NCI-H510A treated with DMSO at 0.1 percent for 48 hours (cell line): ENCODE measurements around the gene LIX1L.

ENCODE experiments used
- DNase-seq: peaks from one replicate; lab custom pipeline; 2025; lab: John Stamatoyannopoulos, UW

LIX1L gene

DNA sequence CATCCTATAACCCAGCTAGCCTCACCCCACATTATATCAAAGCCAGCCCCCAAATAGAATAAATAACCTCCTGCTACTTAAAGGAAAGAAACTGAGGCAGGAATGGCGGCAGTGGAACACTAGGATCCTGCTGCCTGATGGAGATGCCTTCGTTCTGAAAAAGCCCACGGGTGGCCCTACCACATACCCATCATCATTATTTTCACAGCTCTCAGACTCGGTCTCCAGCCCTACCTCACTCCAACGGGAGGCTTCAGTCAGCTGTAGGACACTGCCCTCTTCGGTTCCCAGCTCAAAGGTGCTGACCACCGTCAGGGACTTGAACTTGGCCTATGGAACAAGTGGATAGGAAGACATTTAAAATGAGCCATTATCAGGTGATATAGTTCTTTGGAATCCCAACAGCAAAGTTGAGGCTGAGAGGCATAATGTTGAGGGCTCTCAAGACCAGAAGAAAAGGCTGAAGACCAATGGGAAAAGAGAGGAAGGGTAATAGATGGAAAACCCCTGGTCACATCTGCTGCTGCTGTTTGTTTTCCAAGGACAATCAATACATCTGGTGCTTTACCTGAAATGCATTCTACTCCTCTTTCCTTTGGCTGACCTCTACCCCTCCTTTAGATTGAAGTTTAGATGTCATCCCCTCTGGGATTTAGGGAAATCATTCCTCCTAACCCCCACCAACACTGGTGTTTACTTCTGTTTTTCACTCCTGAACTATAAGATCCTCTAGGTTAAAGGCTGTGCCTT, 64.3 kb downstream of the LIX1L start:
- DNase-seq = no peak

DNA sequence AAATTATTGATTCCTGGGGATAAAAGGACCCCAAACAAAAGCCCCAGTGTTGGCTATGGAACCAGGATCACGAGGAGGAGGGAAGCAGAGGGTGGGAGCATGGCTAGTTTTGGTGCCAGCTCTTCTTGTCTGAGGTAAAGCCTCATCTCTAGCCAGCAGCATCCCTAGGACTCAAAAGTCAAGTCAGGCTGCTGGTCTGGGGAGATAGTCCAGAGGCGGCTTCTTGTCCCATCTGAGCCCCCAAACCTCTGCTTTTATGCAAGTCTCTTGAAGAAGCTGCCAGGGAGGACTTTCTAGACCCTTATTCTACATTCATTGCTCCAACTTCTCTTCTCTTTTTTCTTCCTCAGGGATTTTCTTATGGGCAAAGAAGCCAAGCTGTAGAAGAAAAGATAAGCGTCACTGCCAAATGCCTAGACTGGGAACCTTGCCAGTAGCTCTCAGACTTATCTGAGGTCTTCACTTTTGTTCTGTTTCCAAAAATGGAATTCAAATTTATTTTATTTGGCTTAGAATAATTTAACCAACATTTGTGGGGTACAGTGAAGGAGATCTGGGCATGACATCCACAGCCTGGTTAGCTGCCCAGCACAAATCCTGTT, 65.2 kb downstream of the LIX1L start:
- no peak for DNase-seq

DNA sequence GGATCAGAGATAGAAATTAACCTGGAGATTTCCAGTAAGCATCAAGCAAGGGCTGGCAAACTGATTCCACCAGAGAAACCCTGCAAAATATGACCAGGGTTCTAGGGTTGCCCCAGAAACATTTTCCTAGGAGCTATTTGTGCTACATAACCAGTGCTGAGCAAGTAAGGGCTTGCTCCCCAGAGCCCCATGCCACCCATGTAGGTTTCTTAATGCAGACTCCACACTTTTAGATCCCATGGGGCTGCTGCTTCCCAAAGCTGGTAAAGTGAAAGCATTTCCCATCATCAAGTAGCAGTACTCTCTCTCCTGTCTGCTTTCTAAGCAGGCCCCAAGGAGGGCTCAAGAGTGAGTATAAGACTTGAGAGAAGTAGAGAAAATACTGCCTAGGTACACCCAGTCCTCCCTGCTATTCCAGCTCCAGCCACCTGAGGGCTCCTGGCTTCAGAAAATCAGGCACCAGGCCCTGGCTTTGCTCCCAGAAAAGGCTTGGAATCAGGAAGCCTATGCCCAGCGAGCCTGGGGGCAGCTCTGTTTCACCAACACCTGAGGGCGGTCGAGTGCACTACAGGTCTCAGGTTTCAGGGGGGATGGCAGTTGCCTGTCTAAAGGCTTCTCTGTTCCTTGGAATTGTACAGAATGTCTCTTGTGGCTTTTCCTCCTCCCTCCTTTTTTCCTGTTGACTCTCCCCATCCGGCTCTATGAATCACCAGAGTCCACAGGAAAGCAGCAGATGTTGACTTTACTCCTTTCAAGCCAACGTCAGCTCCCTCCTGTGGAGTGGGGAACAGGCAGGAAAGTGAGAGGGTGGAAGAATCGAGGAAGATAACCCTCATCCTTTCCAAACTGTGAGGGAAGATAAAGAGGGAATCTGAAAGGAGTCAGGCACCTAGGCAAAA, 66.0 kb downstream of the LIX1L start:
- DNase-seq = peak; percentile 96

DNA sequence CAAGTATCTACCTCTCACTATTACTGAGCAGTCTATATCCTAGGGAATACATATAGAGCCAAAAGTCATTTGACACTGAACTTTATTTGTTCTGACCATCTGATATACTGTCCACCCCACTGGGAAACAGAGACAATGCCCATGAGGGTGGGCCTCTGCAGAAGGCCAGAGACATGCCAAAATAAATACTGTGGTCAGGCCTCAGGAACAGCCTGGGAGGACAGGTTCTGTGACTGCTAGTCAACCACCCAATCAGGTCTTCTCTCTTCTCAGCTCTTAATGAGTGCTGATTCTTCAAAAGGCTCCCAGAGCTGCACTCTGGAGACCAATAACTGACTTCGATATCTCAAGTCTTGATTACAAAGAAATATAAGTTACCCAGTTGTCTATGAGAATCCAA, 66.7 kb downstream of the LIX1L start:
- peak; percentile 72 for DNase-seq

DNA sequence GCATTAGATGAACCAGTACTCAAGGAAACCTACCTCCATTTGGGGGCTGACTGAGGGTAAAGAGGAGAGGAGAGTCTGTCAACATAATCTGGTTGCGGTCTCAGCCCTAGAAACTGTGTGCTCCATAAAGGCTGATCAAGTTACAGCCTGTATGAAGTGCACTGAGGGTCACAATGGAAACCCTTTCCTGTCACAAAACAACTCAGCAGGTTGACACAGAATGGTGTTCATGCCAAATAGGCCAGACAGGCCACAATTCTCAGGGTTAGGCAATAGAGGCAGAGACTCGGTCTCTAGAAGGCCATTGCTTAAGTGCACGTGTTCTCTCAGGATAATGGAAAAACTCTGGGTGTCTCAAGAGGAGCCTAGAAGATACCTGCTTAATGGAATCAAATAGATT, 68.1 kb downstream of the LIX1L start:
- peak; percentile 70 for DNase-seq

DNA sequence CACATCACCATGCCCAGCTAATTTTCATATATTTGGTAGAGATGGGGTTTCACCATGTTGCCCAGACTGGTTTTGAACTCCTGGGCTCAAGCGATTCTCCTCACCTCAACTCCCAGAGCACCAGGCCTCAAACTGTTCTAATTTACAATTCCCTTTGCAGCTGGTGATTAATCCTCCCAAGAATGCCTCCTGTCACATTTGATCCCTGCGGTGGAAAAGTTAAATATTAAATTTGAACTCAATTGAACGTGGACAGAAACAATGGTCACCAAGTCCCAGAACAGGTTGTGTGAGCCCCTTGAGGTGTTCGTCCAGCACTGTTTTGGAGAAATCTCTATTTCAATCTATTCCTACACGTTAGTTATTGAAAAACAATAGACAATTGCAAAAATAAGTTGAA, 70.2 kb downstream of the LIX1L start:
- DNase-seq = no peak

DNA sequence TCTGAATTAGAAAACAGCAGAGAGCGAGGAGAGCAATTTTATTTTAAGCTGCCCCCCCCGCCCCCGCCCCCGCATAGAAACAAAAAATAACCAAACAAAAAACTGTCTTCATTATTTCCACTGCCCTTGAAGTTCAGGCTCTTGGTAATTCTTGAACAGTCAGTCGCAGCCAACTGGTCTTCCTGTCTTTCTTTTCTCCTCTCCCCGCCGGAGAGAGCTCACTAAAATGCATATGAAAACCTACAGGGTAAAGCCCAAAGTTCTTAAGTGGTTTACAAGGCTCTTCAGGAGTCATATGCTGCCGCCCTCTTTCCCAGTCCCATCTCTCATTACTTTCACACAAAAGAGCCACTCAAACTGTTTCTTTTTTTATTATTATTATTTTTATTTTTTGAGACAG, 71.0 kb downstream of the LIX1L start:
- DNase-seq = no peak

DNA sequence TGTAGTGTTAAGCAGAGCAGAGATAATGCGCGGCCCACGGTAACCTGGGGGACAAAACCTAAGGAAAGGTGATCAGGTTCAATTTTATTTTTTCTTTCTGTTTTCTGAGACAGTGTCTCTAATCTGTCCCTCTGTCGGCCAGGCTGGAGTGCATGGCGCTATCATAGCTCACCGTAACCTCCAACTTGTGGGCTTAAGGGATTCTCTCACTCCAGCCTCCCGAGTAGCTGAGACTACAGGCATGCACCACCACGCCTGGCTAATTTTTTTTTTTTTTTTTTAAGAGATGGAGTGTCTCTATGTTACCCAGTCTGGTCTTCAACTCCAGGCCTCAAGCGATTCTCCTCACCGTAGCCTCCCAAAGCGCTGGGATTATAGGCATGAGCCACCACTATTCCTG, 71.4 kb downstream of the LIX1L start:
- no peak for DNase-seq

DNA sequence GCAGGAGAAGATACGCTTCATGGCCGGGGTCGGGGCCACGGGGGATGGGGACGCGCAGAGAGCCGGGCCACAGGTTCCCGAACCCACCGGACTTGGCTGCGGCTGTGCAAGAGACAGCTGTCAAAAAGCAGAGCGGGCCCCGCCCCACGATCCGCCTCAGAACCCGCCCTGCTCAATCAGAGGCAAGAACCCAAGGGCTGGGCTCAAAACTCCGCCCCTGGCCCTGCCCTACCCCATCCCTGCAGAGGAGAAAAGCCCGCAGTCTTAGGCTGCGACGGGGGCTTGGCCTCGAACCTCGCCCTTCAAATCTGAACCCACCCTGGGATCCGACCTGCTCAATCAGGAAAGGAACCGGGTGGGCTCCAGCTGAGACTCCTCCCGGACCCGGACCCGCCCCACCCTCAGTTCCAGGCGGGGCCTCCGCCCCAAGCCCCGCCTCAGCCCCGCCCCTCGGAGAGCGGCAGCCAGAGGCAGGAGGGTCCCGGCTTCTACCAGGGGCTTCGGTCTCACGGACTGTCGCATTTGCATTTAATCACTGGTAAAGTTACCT, 72.0 kb downstream of the LIX1L start, which contains the start of gene ANKRD35:
TSS of gene ANKRD35 (minus strand) at position 129 of the 550 bp plus-strand sequence. CDS start at position 21, 108 bp downstream.
- DNase-seq = peak; percentile 73

DNA sequence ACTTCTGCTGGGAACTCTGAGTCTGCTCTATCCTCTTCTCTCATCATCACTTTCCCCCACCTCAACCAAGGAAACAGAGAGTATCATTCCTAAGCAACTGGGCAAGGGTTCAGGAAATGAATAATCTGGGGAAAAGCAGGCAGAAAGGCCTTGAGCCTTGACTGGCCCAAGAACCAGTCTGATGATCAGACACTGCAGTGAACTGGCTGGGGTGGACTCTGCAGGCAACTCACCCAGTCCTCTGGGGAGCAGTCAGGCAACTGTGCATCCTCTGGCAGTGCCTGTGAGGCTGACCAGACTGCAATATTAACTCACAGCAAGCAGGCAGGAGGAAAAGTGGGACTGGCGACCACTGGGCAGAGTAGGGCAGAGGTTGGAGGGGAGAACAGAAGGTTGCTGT, 73.1 kb downstream of the LIX1L start:
- no peak for DNase-seq
